GM10266 (cell line): Measurements from ENCODE around the gene TMEM101.
"Not testable (repeated sequence)": the region's sequence is repeated elsewhere in the genome, so short reads cannot be mapped to it uniquely, and the experiment has no call there.

ENCODE experiments used
- DNase-seq: peaks from one replicate; pipeline ENCODE4 v3.0.0; 2012; ENCODE audit errors: extremely low spot score
- TF ChIP-seq, protein P1 (sequence below): IDR thresholded peaks from 2 replicates; pipeline ENCODE4 v1.5.1; 2012; ENCODE audit warnings: mild to moderate bottlenecking, low read depth; ENCODE audit not compliant: control insufficient read depth, insufficient read depth; ENCODE audit errors: missing control alignments

TMEM101 gene

DNA sequence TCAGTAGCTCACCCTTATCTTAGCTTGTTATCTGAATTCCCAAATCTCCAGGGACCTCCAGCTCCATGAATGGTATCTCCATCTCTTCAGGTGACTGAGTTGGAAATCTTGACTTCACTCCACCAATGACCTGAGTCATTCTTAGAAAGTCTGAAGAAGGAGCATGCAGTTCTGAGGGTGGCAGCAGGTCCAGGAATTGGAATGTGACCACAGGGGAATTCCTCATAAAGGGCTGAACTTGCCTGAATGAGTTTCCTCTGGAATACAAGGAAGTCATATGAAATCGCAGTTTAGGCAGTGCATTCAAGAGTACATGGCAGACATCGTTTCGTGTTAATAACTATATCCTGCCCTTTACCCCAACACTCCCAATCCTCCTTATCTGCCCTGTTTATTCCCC lies 48.5 kb downstream of the TMEM101 start:
- TF ChIP-seq, protein P1, sequence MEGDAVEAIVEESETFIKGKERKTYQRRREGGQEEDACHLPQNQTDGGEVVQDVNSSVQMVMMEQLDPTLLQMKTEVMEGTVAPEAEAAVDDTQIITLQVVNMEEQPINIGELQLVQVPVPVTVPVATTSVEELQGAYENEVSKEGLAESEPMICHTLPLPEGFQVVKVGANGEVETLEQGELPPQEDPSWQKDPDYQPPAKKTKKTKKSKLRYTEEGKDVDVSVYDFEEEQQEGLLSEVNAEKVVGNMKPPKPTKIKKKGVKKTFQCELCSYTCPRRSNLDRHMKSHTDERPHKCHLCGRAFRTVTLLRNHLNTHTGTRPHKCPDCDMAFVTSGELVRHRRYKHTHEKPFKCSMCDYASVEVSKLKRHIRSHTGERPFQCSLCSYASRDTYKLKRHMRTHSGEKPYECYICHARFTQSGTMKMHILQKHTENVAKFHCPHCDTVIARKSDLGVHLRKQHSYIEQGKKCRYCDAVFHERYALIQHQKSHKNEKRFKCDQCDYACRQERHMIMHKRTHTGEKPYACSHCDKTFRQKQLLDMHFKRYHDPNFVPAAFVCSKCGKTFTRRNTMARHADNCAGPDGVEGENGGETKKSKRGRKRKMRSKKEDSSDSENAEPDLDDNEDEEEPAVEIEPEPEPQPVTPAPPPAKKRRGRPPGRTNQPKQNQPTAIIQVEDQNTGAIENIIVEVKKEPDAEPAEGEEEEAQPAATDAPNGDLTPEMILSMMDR, result no peak
- DNase-seq, result no peak

DNA sequence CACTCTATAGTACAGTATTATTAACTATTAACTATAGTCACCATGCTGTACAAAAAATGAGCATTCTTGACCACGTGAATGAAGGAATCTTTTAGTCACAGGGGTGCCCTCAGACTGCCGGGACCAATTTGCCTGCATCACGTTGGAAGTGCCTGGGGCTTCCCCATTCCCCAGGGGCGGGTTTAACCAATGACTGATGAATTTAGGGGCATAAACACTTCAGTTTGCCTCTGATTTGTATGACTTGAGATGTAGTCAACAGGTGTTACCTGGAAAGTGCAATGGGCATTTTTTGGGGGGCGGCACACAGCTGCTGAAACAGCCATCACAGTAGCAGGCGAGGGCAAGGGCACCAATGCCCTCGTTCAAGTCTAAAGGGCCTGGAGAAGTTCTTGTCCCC lies 52.3 kb downstream of the TMEM101 start:
- TF ChIP-seq, protein P1, result no peak
- no peak for DNase-seq

DNA sequence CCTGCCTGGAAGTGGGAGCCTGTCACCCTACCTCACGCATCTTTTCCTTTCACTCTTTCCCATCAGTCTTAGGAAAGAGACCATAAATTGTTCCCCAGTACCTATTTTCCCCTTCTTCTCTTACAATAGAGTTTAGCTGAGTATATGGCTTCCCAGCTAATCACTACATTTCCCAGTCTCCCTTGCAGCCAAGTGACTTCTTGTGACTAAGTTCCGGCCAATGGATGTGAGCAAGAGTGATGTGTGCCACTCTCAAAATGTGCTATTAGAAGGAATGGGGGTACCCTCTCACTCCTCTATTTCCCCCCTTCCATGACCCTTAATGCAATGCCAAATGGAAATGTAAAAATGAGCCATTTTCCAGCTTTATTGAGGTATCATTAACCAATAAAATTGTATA lies 52.8 kb downstream of the TMEM101 start:
- DNase-seq, result no peak
- TF ChIP-seq, protein P1, result no peak

DNA sequence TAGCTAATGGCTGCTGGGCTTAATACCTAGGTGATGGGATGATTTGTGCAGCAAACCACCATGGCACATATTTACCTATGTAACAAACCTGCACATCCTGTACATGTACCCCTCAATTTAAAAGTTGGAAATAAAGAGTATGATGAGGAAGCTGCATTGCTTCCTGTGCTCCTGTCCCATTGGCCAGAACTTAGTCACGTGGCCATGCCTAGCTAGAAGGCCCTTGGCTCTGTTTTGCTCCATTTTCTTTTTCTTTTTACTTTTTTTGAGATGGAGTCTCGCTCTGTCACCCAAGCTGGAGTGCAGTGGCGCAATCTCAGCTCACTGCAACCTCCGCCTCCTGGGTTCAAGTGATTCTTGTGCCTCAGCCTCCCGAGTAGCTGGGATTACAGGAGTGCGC lies 53.5 kb downstream of the TMEM101 start:
- DNase-seq, result not testable (repeated sequence)
